Smooth muscle cell of the brain vasculature (primary cell): Measurements from ENCODE around the gene SELENBP1.
A peak's percentile ranks its signal among the peaks of the same experiment; 100 is the strongest.
"Not testable (repeated sequence)": the region's sequence is repeated elsewhere in the genome, so short reads cannot be mapped to it uniquely, and the experiment has no call there.

Experiments used
- DNase-seq: peaks from one replicate; pipeline ENCODE4 v3.0.0-alpha.2; 2012; ENCODE audit warnings: low read depth, low spot score

Gene SELENBP1

GRCh38 chr1:151372058-151372934 lies at the start of gene SELENBP1:
SELENBP1 (minus strand) TSS chr1:151372705; CDS start chr1:151372641, 64 bp downstream.
- DNase-seq = peak; percentile 51

GRCh38 chr1:151419819-151420218 lies 47.3 kb upstream of the SELENBP1 start:
- no peak for DNase-seq

GRCh38 chr1:151418081-151418480 lies 45.6 kb upstream of the SELENBP1 start:
- no peak for DNase-seq

GRCh38 chr1:151416231-151416630 lies 43.7 kb upstream of the SELENBP1 start:
- no peak for DNase-seq

- DNase-seq = no peak
Observed at GRCh38 chr1:151411884-151412283, 39.4 kb upstream of the SELENBP1 start.

- DNase-seq = no peak
Observed at GRCh38 chr1:151408891-151409290, 36.4 kb upstream of the SELENBP1 start.

GRCh38 chr1:151407304-151407703 lies 34.8 kb upstream of the SELENBP1 start:
- DNase-seq = no peak

- DNase-seq = no peak
Observed at GRCh38 chr1:151406176-151406575, 33.7 kb upstream of the SELENBP1 start.

GRCh38 chr1:151405187-151405951 lies 32.9 kb upstream of the SELENBP1 start:
- no peak for DNase-seq

- DNase-seq = no peak
Observed at GRCh38 chr1:151403612-151404011, 31.1 kb upstream of the SELENBP1 start.

GRCh38 chr1:151402764-151403163 lies 30.3 kb upstream of the SELENBP1 start:
- DNase-seq = no peak

- DNase-seq = no peak
Observed at GRCh38 chr1:151401860-151402259, 29.4 kb upstream of the SELENBP1 start.

GRCh38 chr1:151401125-151401788 lies 28.8 kb upstream of the SELENBP1 start:
- no peak for DNase-seq

GRCh38 chr1:151399324-151400171 lies 27.0 kb upstream of the SELENBP1 start, which contains the start of gene PSMB4:
PSMB4 (plus strand) TSS chr1:151399573; CDS start chr1:151399588, 15 bp downstream.
- DNase-seq = peak; percentile 83

GRCh38 chr1:151396265-151396664 lies 23.8 kb upstream of the SELENBP1 start:
- DNase-seq = not testable (repeated sequence)

GRCh38 chr1:151393583-151393982 lies 21.1 kb upstream of the SELENBP1 start:
- no peak for DNase-seq

GRCh38 chr1:151391079-151391563 lies 18.6 kb upstream of the SELENBP1 start:
- DNase-seq = no peak

- DNase-seq = not testable (repeated sequence)
Observed at GRCh38 chr1:151390221-151391078, 17.9 kb upstream of the SELENBP1 start.

- no peak for DNase-seq
Observed at GRCh38 chr1:151386002-151386401, 13.5 kb upstream of the SELENBP1 start.

- DNase-seq = no peak
Observed at GRCh38 chr1:151384584-151384983, 12.1 kb upstream of the SELENBP1 start.
